Aorta (tissue), 5 donors: ENCODE measurements around the gene ARMC9. TPM values are rescaled to one million over a fixed set of nuclear protein-coding genes. Genes with fewer than 3 reads are reported as not detected.

Experiments
- ATAC-seq: fragments of 200-7000 bp; cut with Tn5 transposase; one replicate; pipeline ENCODE4 v1.9.1; 2022; ENCODE audit warnings: moderate library complexity; ENCODE audit not compliant: low FRiP score
- DNase-seq, 2 donors: peaks; one replicate each; pipeline ENCODE4 v3.0.0-alpha.2; 2020
- H3K27ac ChIP-seq, 2 donors: one replicate each; pipeline ENCODE4 v1.5.1; 2013; ENCODE audit warnings: low read length in 2 of 2, mild to moderate bottlenecking in 2 of 2, moderate library complexity in 2 of 2, control low read depth in 1 of 2, inconsistent platforms in 1 of 2, low read depth in 1 of 2
- H3K27me3 ChIP-seq, 2 donors: one replicate each; pipeline ENCODE4 v1.6.1; 2013; ENCODE audit warnings: control low read depth in 1 of 2, low read length in 1 of 2, mild to moderate bottlenecking in 1 of 2, moderate library complexity in 1 of 2; ENCODE audit not compliant: insufficient read depth in 2 of 2, control insufficient read depth in 1 of 2
- H3K36me3 ChIP-seq, 2 donors: one replicate each; pipeline ENCODE4 v1.6.1; 2013; ENCODE audit warnings: control low read depth in 1 of 2, low read length in 1 of 2, mild to moderate bottlenecking in 1 of 2; ENCODE audit not compliant: insufficient read depth in 2 of 2, control insufficient read depth in 1 of 2
- H3K4me1 ChIP-seq, 2 donors: one replicate each; pipeline ENCODE4 v1.6.1; 2013; ENCODE audit warnings: low read length in 2 of 2, control low read depth in 1 of 2, mild to moderate bottlenecking in 1 of 2, moderate library complexity in 1 of 2; ENCODE audit not compliant: insufficient read depth in 2 of 2, control insufficient read depth in 1 of 2
- H3K4me3 ChIP-seq, 2 donors: one replicate each; pipeline ENCODE4 v1.5.1; 2013; ENCODE audit warnings: low read length in 2 of 2, control low read depth in 1 of 2, mild to moderate bottlenecking in 1 of 2
- H3K9me3 ChIP-seq: one replicate; pipeline ENCODE4 v1.6.1; 2013; ENCODE audit warnings: mild to moderate bottlenecking, low read length; ENCODE audit not compliant: control insufficient read depth
- WGBS, 2 donors: extraction: QIAGEN DNeasy Blood & Tissue Kit; methylation state at CpG; one replicate each; pipeline ENCODE4 v1.1.7; 2013; 5-methylcytosine and 5-hydroxymethylcytosine counted together
- intact Hi-C, 2 donors: fragments of 100-400 bp; cut with DNase I; formaldehyde crosslinking; loops; one replicate each; pipeline versions ENCODE4 v1.14.2 to v1.15.0; 2022
- polyA plus RNA-seq, 2 donors: library from polyadenylated mRNA; stranded (reverse); fragments of 200-250 nt; gene quantifications; one replicate each; pipeline ENCODE4 v1.2.3, GENCODE V29; 2013
- total RNA-seq, 2 donors: library from RNA; stranded (reverse); fragmentation: NEBNext Ultra II Directional; extraction: Animal tissue kit (Norgen Biotek cat#: 25700); gene quantifications; one replicate each; pipeline ENCODE4 v1.2.1, GENCODE V29; 2021
- donor health status: healthy with polysubstance abuse.
- donor health status: Bipolar disorder and iron deficiency.
- donor health status: DM: no; HTN: no; CAD: no.
- donor health status: DM: no; HTN: no; CAD: no.
- donor health status: DM: yes; HTN: yes; CAD: no.

Gene ARMC9
- total and polyA plus RNA-seq, 4 donors: 6.9 to 86.8 (median 30.6) TPM

DNA sequence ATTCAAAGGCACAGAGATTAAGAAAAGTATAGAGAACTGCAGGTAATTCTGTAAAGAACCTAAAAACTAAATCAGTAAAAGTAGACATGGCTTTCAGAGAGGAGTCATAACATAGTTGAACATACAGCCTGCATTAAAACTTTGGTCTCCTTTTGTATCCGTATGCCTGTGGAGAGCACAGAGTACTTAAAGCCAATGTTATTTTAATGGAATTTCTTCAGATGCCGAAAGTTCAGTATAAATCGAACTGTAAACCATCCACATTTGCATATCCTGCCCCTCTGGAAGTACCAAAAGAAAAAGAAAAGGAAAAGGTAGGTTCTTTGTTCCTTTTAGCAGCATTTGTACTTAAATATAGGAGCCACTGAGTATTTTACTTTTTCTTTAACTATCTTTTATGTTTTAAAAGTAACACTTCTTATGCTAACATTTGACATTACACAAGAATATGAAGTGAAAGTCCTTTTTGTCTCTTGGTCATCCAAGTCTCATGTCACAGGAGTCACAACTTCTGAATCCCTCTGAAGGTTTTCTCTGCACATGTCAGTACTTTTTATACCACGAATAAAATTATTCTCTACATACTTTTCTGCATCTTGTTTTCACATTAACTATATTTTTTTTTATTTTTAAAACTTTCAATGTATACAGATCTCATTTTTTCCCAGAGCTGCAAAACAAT lies 34.9 kb upstream of the ARMC9 start:
- no peak overlapping the region for H3K27ac ChIP-seq
- intact Hi-C loops: loop anchor here in 1 of 2 donors (5.0 kb wide), 1 partner anchor 36 kb away; the partner anchor contains the start of gene HTR2B
- ATAC-seq (no peak), DNase-seq (no peak)
- peaks cover 1 to 3% of the 10 kb centered on the region in 2 donors for H3K36me3 ChIP-seq
- peaks cover 4 to 6% of the 10 kb centered on the region in 2 donors for H3K4me1 ChIP-seq
- H3K27me3 ChIP-seq: no peaks in the 10 kb centered on the region
- 83 to 88% methylated on average over 4 of the region's 4 CpGs for WGBS, 2 donors
- no peaks in the 10 kb centered on the region for H3K9me3 ChIP-seq
- H3K4me3 ChIP-seq: no peak overlapping the region

DNA sequence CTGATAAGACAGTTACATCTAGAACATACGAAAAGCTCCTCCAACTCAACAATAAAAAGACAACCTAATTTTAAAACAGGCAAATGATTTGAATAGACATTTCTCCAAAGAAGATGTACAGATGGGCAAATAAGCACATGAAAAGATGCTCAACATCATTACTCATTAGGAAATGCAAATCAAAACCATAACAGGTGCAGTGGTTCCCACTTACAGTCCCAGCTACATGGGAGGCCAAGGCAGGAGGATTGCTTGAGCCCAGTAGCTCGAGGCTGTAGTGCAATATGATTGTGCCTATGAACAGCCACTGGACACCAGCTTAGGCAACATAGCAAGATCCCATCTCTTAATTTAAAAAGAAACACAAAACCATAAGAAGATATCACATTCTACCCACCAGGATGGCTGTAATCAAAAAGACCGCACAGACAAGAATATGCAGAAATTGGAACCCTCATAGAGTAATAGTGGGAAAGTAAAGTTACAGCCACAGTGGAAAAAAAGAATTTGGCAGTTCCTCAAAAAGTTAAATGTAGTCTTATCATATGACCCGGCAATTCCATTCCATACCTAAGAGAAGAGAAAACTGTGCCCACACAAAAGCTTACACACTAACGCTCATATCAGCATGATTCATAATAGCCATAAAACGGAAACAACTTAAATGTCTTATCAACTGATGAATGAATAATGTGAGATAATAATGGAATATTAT lies 30.5 kb upstream of the ARMC9 start:
- Histone ChIP-seq H3K36me3 (peaks cover 1 to 3% of the 10 kb centered on the region in 2 donors), H3K27ac (peak overlapping the region in 1 of 2 donors; percentile 17), H3K4me3 (no peak overlapping the region), H3K27me3 (no peaks in the 10 kb centered on the region), H3K4me1 (peaks cover 0 to 4% of the 10 kb centered on the region in 2 donors), H3K9me3 (no peaks in the 10 kb centered on the region)
- DNase-seq: no peak
- ATAC-seq: no peak
- intact Hi-C loops: no loop called here
- 60 to 61% methylated on average over 6 of the region's 6 CpGs for WGBS, 2 donors

DNA sequence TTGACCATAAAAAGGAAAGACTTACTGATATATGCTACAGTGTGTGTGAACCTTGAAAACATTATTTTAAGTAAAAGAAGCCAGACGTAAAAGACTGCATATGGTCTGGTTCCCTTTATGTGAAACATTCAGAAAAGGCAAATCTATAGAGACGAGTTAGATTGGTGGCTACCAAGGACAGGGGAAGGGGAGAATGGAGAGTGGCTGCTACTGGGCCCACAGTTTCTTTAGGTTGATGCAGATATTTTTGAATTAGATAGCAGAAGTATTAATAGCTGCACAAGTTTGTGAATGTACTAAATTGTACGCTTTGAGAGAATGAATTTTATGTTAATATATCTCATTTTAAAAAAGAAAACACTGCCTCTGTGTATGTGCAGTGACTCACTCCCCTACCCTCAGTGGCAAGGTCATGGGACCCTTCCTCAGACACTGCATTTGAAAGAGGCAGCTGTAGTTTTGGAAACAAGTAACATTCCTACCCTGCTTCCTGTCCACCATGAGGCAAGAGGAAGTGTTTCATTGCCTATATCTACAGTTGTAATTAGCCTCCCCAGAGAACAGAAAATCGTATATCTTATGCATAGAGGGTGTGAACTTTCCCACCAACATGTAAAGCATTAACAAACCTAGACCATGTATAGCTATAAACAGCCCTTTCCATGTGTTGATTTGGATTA lies 29.8 kb upstream of the ARMC9 start:
- WGBS, 2 donors: 70 to 74% methylated on average over 4 of the region's 4 CpGs
- H3K36me3 ChIP-seq: peaks cover 1 to 3% of the 10 kb centered on the region in 2 donors
- ATAC-seq (no peak), DNase-seq (no peak)
- no peaks in the 10 kb centered on the region for H3K27me3 ChIP-seq
- H3K4me1 ChIP-seq: peaks cover 0 to 4% of the 10 kb centered on the region in 2 donors
- H3K9me3 ChIP-seq: no peaks in the 10 kb centered on the region
- H3K4me3 ChIP-seq: no peak overlapping the region
- intact Hi-C loops: no loop called here
- H3K27ac ChIP-seq: no peak overlapping the region

DNA sequence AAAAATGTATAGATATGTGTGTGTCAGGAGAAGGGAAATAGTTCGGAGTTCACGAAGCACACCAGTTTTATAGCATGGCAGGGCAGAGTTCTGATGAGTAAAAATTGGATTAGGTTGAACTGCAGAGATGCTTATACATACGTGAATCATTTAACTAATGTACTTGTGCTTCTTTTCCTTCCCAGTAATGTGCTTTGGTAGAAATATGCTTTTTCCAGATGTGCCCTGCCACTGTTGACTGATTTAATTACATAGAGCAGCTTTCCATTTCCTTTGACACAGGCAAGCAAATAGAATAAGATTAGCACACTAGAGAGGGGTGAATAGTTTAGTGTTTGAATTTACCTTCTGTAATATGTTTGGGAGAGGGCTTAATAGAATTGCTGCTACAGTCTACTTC lies 28.9 kb upstream of the ARMC9 start:
- Histone ChIP-seq H3K27ac (no peak overlapping the region), H3K4me1 (peaks cover 0 to 4% of the 10 kb centered on the region in 2 donors), H3K36me3 (peaks cover 1 to 3% of the 10 kb centered on the region in 2 donors), H3K9me3 (no peaks in the 10 kb centered on the region), H3K27me3 (no peaks in the 10 kb centered on the region), H3K4me3 (no peak overlapping the region)
- 63 to 72% methylated on average over 3 of the region's 3 CpGs for WGBS, 2 donors
- ATAC-seq: no peak
- intact Hi-C loops: no loop called here
- DNase-seq: no peak

GRCh38 chr2:231170055-231170454 lies 28.4 kb upstream of the ARMC9 start:
- Histone ChIP-seq H3K9me3 (no peaks in the 10 kb centered on the region), H3K4me1 (peaks cover 0 to 4% of the 10 kb centered on the region in 2 donors), H3K27me3 (no peaks in the 10 kb centered on the region), H3K27ac (no peak overlapping the region), H3K4me3 (no peak overlapping the region), H3K36me3 (peaks cover 1 to 3% of the 10 kb centered on the region in 2 donors)
- 67 to 70% methylated on average over 1 of the region's 1 CpG for WGBS, 2 donors
- no peak for DNase-seq
- intact Hi-C loops: no loop called here
- no peak for ATAC-seq

DNA sequence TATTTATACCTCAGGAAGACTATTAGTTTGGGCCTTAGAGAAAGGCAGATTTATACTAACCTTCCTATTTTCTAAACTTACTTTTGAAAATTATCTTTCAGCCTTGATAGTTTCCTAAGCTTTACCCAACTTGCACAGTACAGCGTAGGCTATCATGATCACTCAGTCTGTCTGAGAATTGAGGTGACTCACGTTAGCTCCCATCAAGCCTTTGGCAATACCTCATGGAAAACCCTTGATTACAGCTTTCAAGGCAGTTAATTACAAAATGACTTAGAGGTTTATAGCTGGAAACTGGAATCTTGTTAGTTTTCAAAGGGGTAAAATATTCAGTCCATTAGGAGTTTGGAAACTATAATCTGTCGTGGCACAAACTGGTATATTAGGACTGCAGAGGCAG lies 26.4 kb upstream of the ARMC9 start:
- H3K36me3 ChIP-seq: peaks cover 1 to 2% of the 10 kb centered on the region in 2 donors
- no peak for ATAC-seq

DNA sequence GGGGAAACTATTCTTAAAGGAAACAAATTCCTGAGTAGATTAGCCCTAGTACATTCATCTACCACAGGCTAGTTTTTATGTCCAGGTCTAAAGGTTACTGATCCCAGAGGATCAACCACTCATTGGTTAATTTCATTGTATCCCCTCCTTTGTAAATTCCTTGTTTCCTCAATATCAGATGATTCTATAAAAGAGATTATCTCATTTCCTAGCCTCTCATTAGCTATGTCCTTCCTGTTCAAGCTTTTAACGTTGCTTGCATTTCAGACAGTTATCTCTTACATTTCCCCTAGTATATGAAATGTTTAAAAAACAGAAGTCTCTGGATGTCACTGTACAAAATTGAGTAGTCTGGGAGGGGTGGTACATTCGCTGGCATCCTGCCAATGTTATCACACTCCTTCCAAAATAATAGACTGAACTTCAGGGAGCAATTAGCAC lies 24.2 kb upstream of the ARMC9 start:
- ATAC-seq (no peak), DNase-seq (no peak)
- intact Hi-C loops: no loop called here
- WGBS, 2 donors: 20 to 28% methylated on average over 2 of the region's 2 CpGs
- no peaks in the 10 kb centered on the region for H3K9me3 ChIP-seq
- H3K27me3 ChIP-seq: no peaks in the 10 kb centered on the region
- no peaks in the 10 kb centered on the region for H3K36me3 ChIP-seq
- no peak overlapping the region for H3K27ac ChIP-seq
- no peaks in the 10 kb centered on the region for H3K4me1 ChIP-seq
- no peak overlapping the region for H3K4me3 ChIP-seq

More for the DNA sequence above, 26.4 kb upstream of the ARMC9 start:
- no peaks in the 10 kb centered on the region for H3K27me3 ChIP-seq
- H3K4me3 ChIP-seq: no peak overlapping the region
- H3K4me1 ChIP-seq: peaks cover 0 to 4% of the 10 kb centered on the region in 2 donors
- no peak overlapping the region for H3K27ac ChIP-seq
- intact Hi-C loops: no loop called here
- WGBS, 2 donors: 77 to 92% methylated on average over 3 of the region's 3 CpGs
- DNase-seq: no peak
- H3K9me3 ChIP-seq: no peaks in the 10 kb centered on the region

GRCh38 chr2:231176066-231176465 lies 22.4 kb upstream of the ARMC9 start:
- WGBS, 2 donors: 89 to 92% methylated on average over 2 of the region's 2 CpGs
- ATAC-seq: no peak

More at GRCh38 chr2:231176066-231176465, 22.4 kb upstream of the ARMC9 start:
- Histone ChIP-seq H3K4me1 (peaks cover 0 to 2% of the 10 kb centered on the region in 2 donors), H3K4me3 (no peak overlapping the region), H3K9me3 (no peaks in the 10 kb centered on the region), H3K27me3 (no peaks in the 10 kb centered on the region), H3K27ac (no peak overlapping the region), H3K36me3 (no peaks in the 10 kb centered on the region)
- intact Hi-C loops: no loop called here
- no peak for DNase-seq
